Stimulated activated CD8-positive, alpha-beta memory T cell treated with anti-CD3 and anti-CD28 coated beads, Interleukin-4, amount 100 ng/mL, for 24 hours (primary cell): Measurements from ENCODE around the gene LTBP1.
"Not testable (repeated sequence)": the region's sequence is repeated elsewhere in the genome, so short reads cannot be mapped to it uniquely, and the experiment has no call there.

Experiments
- DNase-seq: peaks from one replicate; pipeline ENCODE4 v3.0.0-alpha.2; 2020; ENCODE audit warnings: low read depth

The LTBP1 gene

GRCh38 chr2:32946314-32947075 is at the start of gene LTBP1:
Gene LTBP1 (plus strand): TSS chr2:32946953. CDS start chr2:32947325, 372 bp downstream.
- peak; percentile 32 for DNase-seq

- no peak for DNase-seq
These were observed 46.3 kb upstream of the LTBP1 start for GRCh38 chr2:32900246-32900973.

DNA sequence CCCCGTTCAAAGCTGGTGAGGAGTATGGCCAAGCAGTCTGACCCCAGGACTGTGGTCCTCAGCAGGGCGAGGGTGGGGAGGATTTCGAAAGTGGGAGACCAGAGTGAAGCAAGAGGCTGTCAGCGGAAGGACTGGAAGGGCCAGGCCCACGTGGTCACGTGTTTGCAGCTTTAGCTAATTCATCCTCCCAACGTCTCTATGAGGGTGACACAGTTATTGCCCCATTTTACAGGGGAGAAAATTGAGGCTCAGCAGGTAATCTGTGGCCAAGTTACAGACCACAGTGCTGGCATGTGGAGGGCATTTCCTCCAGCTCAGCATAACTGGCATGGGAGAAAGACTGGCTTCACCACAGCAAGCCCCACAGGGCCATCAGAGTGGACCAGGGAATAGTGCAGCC is 45.4 kb upstream of the LTBP1 start:
- no peak for DNase-seq

DNA sequence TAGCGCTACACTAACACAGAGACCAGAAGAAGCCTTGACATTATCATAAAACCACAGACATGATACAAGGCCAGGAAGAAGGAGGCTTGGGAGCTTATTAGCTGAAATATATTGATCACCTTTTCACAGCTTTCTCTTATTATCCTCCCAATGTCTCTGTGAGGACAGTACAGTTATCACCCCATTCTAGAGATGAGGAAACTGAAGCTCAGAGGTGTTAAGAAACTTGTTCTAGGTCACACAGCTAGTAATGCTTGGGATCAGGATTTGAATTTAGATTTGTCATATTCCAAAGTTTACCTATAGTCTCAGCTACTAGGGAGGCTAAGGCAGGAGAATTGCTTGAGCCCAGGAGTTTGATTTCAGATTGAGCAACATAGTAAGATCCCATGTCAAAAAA is 44.6 kb upstream of the LTBP1 start:
- DNase-seq = no peak

GRCh38 chr2:32902986-32903385 is 43.8 kb upstream of the LTBP1 start:
- DNase-seq = no peak

DNA sequence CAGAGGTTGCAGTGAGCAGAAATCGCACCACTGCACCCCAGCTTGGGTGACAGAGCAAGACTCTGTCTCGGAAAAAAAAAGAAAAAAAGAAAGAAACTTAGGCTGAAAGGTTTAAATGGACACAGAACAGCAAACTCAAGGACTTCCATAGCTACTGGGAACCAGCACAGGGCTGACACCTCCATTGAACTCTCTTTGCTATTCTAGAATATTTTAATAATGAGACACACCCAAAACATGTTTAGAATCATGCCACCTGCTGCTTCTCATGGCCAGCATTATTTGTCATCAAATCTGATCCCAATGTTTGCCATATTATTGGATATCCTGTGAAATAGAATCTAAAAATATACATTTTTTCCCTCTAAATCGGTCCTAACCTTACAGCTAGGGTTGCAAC is 42.7 kb upstream of the LTBP1 start:
- DNase-seq = no peak

DNA sequence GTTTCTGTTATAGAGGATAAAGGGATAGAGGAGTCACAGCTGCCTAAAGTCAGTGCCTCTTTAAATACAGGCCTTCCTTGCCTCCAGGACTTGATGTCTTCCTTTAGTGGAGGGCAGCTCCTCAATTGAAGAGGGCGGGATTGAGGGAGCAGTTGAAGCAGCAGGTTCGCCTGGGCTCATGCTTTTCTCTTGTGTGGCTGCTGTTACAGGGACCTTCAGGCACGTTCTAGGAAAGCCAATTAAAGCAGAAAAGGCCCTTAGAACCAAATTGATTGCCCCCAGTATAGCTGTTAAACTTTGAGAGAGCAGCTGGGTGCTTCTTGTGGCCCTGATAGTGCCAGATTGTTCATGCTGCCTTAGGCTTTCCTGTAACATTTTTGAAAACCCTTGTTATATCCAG is 42.0 kb upstream of the LTBP1 start:
- no peak for DNase-seq

DNA sequence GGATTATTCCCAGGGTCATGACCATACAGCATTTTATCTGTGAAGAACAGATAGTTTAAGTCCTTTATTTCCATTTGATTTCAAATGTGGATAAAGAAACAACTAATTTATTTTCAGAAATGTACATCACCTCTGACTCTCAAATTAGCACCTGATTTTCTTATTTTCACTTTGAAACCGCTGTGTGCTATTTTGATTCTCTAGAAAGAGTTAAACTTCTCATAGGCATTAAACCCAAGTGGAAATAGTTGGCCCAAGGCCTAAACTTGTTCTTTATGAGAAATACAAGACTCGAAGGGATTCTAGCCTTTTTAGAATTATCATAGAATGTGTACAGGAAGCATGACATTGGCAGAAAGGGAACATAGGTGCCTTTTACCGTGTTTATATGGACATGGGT is 41.5 kb upstream of the LTBP1 start:
- DNase-seq = no peak

DNA sequence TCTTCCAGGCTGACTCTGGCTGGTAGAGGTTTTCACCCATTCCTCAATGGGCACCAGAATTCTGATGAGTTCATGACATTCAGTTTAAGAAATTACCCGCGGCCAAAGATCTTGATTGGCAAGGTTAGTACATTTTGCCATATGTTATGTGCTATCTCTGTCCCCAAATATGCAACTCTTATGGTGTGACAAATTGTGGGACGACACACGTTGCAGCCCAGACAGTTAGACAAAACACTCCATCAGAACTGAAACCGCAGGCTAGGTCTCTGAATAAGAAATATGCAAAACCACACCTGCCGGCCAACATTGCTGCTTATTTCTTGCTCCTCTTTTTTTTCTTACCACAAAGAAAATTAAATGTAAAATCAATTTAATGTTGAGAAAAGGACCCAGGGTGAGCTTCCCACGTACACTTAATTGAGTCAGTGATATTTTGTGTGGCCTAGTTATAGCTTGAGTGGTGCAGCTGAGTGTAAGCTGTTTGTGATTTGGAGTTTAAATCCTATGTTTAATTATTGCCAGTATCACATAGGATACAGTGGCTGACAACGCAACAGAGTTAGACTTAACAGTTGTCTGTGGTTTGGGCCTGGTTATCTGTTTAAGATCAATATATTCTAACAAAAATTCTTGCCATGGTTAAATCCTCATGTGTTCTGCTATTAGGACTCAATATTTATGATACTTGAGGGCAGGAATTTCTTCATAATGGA is 35.7 kb upstream of the LTBP1 start:
- no peak for DNase-seq

GRCh38 chr2:32915694-32916093 is 31.1 kb upstream of the LTBP1 start:
- DNase-seq = no peak

DNA sequence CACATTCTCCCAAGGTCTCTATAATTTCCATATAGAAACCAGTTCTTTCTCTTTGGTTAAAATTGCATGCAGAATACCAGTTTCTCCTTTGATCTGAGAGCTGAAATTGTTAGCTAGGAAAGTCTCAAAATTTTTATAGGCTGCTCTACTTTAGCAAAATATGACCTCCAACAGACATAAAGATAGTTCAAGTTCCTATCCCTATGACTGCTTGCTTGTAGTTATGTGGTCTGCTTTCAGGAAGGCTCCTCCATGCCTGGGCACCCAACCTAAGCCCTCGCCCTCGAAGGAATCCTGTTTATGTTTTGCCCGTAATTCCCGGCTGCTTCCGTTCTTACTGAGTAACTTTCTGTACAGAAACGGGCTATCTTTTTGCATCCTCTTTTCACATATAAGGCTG is 28.0 kb upstream of the LTBP1 start:
- DNase-seq = no peak

DNA sequence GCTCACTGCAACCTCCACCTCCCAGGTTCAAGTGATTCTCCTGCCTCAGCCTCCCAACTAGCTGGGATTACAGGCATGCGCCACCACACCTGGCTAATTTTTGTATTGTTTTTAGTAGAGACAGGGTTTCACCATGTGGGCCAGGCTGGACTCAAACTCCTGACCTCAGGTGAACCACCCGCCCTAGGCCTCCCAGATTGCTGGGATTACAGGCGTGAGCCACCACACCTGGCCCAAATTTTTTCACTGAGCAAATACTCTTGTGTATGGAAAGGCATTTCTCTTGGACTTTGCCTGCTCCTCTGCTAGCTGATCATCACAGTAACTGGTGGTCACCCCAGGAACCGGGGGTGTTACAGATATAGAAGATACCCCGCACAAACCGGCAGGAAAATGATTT is 26.9 kb upstream of the LTBP1 start:
- DNase-seq = not testable (repeated sequence)

GRCh38 chr2:32921486-32921885 is 25.3 kb upstream of the LTBP1 start:
- not testable (repeated sequence) for DNase-seq

DNA sequence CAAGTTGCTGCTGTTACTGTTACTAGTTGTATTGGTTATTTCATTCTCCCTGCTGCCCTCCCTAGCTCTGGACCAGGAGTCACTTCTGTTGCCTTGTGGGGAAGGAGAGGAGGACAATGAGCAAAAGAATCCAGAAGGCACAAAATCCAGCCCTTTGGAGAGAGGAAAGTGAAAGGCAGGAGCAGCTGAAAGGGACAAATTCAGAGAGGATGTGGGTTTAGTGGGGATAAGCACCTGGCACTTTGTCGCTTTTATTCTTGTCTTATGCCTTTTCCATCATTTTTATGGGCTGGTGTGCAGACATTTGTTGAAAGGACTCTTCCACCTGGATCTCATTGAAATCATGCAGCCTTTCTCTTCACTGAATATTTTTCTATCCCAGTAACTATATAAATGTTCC is 24.3 kb upstream of the LTBP1 start:
- no peak for DNase-seq

- DNase-seq = no peak
These were observed 23.6 kb upstream of the LTBP1 start for GRCh38 chr2:32923109-32923508.

- DNase-seq = no peak
These were observed 21.4 kb upstream of the LTBP1 start for GRCh38 chr2:32925283-32925815.

DNA sequence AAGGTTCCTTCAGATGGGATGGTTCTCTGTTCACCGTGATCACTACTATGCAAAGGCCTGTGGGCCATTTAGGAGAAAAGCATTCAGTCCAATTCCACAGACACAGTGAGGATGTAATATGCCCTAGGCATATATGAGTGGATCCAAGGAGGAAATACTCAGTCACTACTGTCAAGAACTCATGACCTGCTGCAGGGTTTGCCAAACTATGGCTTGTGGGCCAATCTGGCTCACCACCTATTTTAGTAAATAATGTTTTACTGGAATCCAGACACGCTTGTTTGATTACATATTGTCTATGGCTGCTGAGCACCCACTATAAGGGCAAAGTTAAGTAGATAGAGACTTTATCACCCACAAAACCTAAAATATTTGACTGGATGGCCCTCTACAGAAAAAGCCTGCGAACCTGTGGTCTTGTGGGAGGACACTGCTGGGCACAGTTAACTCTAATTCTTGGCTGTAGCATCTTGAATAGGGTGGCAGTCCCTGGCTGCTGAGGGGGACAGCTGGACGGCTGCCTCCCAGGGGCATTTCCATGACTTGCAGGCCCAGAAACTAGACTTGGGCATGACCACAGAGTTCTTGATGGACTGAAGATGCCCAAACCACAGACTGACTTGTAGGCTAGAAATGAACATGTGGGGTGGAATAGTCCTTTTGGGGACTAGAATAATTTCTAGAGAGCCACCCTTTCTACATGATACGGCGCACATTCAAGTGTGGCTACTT is 20.6 kb upstream of the LTBP1 start:
- no peak for DNase-seq

- no peak for DNase-seq
These were observed 20.1 kb upstream of the LTBP1 start for GRCh38 chr2:32926708-32927084.

- DNase-seq = no peak
These were observed 16.3 kb upstream of the LTBP1 start for GRCh38 chr2:32930436-32930835.

DNA sequence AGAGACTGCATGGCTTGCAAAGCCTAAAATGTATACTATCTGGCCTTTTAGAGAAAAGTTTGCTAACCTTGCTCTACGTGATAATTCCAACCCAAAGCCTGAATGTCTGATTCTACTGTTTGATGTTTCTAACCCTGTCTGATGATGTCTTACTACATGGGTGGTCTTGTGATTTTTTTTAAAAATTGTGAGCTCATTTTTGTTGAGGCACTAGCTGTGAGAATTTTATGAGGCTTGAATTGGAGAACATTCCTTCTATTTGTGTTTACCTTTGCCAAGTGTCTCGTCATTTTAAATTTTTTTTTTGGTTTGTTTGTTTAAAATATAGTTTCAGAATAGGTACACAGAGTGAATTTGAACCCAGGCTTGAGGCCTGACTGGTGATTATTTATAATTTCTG is 15.2 kb upstream of the LTBP1 start:
- no peak for DNase-seq

- DNase-seq = no peak
These were observed 14.6 kb upstream of the LTBP1 start for GRCh38 chr2:32931945-32932709.
